HG03571 (cell line): ENCODE data around the gene PACSIN3.

ENCODE experiments used
- ATAC-seq: cut with Tn5 transposase; IDR thresholded peaks from one replicate; pipeline ENCODE4 v1.9.1; 2021; ENCODE audit not compliant: unreplicated experiment

The PACSIN3 gene

GRCh38 chr11:47154616-47155570, 31.3 kb downstream of the PACSIN3 start:
- ATAC-seq, result no peak

GRCh38 chr11:47152953-47153950, 33.0 kb downstream of the PACSIN3 start:
- ATAC-seq, result no peak

- no peak for ATAC-seq
These were observed 33.9 kb downstream of the PACSIN3 start for GRCh38 chr11:47152126-47152952.

- no peak for ATAC-seq
These were observed 36.5 kb downstream of the PACSIN3 start for GRCh38 chr11:47149782-47150181.

GRCh38 chr11:47148903-47149531, 37.2 kb downstream of the PACSIN3 start:
- no peak for ATAC-seq

GRCh38 chr11:47148270-47148669, 38.0 kb downstream of the PACSIN3 start:
- ATAC-seq, result no peak

GRCh38 chr11:47147681-47148080, 38.6 kb downstream of the PACSIN3 start:
- no peak for ATAC-seq

GRCh38 chr11:47147250-47147649, 39.0 kb downstream of the PACSIN3 start:
- ATAC-seq, result no peak

- ATAC-seq, result no peak
These were observed 41.7 kb downstream of the PACSIN3 start for GRCh38 chr11:47144541-47144940.

GRCh38 chr11:47143322-47143721, 42.9 kb downstream of the PACSIN3 start:
- ATAC-seq, result no peak

GRCh38 chr11:47139878-47140277, 46.4 kb downstream of the PACSIN3 start:
- ATAC-seq, result no peak

- no peak for ATAC-seq
These were observed 48.8 kb downstream of the PACSIN3 start for GRCh38 chr11:47137476-47137875.

- ATAC-seq, result no peak
These were observed 49.3 kb downstream of the PACSIN3 start for GRCh38 chr11:47136921-47137320.

- ATAC-seq, result no peak
These were observed 49.9 kb downstream of the PACSIN3 start for GRCh38 chr11:47136327-47136726.

GRCh38 chr11:47132981-47133380, 53.3 kb downstream of the PACSIN3 start:
- no peak for ATAC-seq

- ATAC-seq, result no peak
These were observed 53.7 kb downstream of the PACSIN3 start for GRCh38 chr11:47132490-47132889.

- no peak for ATAC-seq
These were observed 55.1 kb downstream of the PACSIN3 start for GRCh38 chr11:47131136-47131535.

- no peak for ATAC-seq
These were observed 55.7 kb downstream of the PACSIN3 start for GRCh38 chr11:47130543-47130942.
